CD4-positive, CD25-positive, alpha-beta regulatory T cell (primary cell): Measurements from ENCODE around the gene MKX. TPM values are rescaled to one million over a fixed set of nuclear protein-coding genes. Genes with fewer than 3 reads are reported as not detected.

ENCODE experiments used
- ATAC-seq, 2 donors: fragments of 150-1000 bp; cut with Tn5 transposase; one replicate each; pipeline ENCODE4 v1.10.0; 2021; ENCODE audit warnings: low read depth in 2 of 2, moderate number of reproducible peaks in 2 of 2, moderate library complexity in 1 of 2
- DNase-seq, 3 donors: peaks; one replicate each; pipeline versions ENCODE4 v3.0.0 to v3.0.0-alpha.2; 2012 to 2022; ENCODE audit warnings: mixed read lengths in 1 of 3
- H3K27ac ChIP-seq: one replicate; pipeline ENCODE4 v1.7.0; 2013; ENCODE audit warnings: mild to moderate bottlenecking, low read length; ENCODE audit not compliant: insufficient read depth, poor library complexity, severe bottlenecking
- H3K27me3 ChIP-seq: one replicate; pipeline ENCODE4 v1.7.0; 2013; ENCODE audit warnings: low read length; ENCODE audit not compliant: control insufficient read depth, insufficient read depth
- H3K36me3 ChIP-seq: one replicate; pipeline ENCODE4 v1.7.0; 2013; ENCODE audit warnings: mild to moderate bottlenecking, low read length, moderate library complexity; ENCODE audit not compliant: control insufficient read depth, insufficient read depth
- H3K4me1 ChIP-seq: 2 replicates; pipeline ENCODE4 v1.7.0; 2013; ENCODE audit warnings: mild to moderate bottlenecking, low read length; ENCODE audit not compliant: insufficient read depth, control insufficient read depth, poor library complexity, severe bottlenecking
- H3K4me3 ChIP-seq: one replicate; pipeline ENCODE4 v1.7.0; 2013; ENCODE audit warnings: low read depth, mild to moderate bottlenecking, low read length, moderate library complexity
- H3K9me3 ChIP-seq, 2 experiments: 1 replicate in 1 of 2; 2 replicates in 1 of 2; pipeline ENCODE4 v1.7.0; 2013; ENCODE audit warnings: low read length in 2 of 2, mild to moderate bottlenecking in 1 of 2, moderate library complexity in 1 of 2; ENCODE audit not compliant: control insufficient read depth in 2 of 2
- H3K27ac Mint-ChIP-seq, 3 donors: one replicate each; pipeline ENCODE4 v1.8.0; 2020 to 2022; ENCODE audit warnings: mild to moderate bottlenecking in 3 of 3, mixed read lengths in 3 of 3, moderate library complexity in 2 of 3
- H3K27me3 Mint-ChIP-seq: one replicate; pipeline ENCODE4 v1.8.0; 2022; ENCODE audit warnings: mild to moderate bottlenecking, mixed read lengths
- H3K36me3 Mint-ChIP-seq: one replicate; pipeline ENCODE4 v1.8.0; 2020; ENCODE audit warnings: mixed read lengths
- H3K4me1 Mint-ChIP-seq, 4 donors: one replicate each; pipeline ENCODE4 v1.8.0; 2020 to 2022; ENCODE audit warnings: mixed read lengths in 4 of 4, mild to moderate bottlenecking in 1 of 4
- H3K4me3 Mint-ChIP-seq, 4 donors: one replicate each; pipeline ENCODE4 v1.8.0; 2020 to 2022; ENCODE audit warnings: mild to moderate bottlenecking in 4 of 4, mixed read lengths in 4 of 4, moderate library complexity in 3 of 4
- H3K9me3 Mint-ChIP-seq, 7 donors: one replicate each; pipeline ENCODE4 v1.8.0; 2020 to 2022; ENCODE audit warnings: mixed read lengths in 7 of 7, mild to moderate bottlenecking in 3 of 7, moderate library complexity in 2 of 7
- polyA plus RNA-seq, 4 donors: library from polyadenylated mRNA; unstranded; fragments of 300-500 nt; fragmentation: Illumina TruSeq; gene quantifications; one replicate each; pipeline ENCODE4 v1.2.3, GENCODE V29; 2021
- total RNA-seq: library from RNA; stranded (reverse); gene quantifications from one replicate; pipeline ENCODE4 v1.2.3, GENCODE V29; 2022

MKX gene
- total and polyA plus RNA-seq, 5 donors from 2014 or later: not detected

DNA sequence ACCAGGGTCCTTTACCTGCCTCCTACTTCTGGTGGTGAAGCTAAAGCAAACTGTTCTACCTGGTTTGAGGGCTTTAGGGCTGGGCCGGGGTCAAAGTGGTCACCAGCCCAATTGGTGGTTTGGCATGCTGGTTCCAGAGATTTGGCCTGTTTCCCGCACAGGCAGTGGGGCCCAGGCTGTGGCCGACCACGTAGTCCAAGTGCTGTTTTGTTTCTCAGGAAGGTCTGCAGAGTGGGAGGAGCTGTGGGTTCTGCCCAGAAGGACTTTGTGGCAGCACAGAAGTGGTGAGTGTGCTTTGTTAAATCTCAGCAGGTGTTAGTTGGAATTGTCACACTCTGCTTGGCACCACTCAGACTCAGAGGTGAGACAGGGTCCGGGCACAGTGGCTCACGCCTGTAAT lies 85.8 kb downstream of the MKX start:
- Histone ChIP-seq H3K4me1 (no peaks in the 10 kb centered on the region), H3K36me3 (no peaks in the 10 kb centered on the region), H3K27me3 (peaks cover 7% of the 10 kb centered on the region), H3K9me3 (no peaks in the 10 kb centered on the region), H3K27ac (no peak overlapping the region), H3K4me3 (no peak overlapping the region)
- DNase-seq (no peak), ATAC-seq (no peak)
- H3K27ac Mint-ChIP-seq: no peak overlapping the region
- H3K36me3 Mint-ChIP-seq: no peaks in the 10 kb centered on the region
- peaks cover 0 to 3% (median 0%) of the 10 kb centered on the region in 4 donors for H3K4me1 Mint-ChIP-seq
- no peak overlapping the region for H3K4me3 Mint-ChIP-seq
- H3K9me3 Mint-ChIP-seq: peaks cover 0 to 3% (median 0%) of the 10 kb centered on the region in 7 donors
- peaks cover 22% of the 10 kb centered on the region for H3K27me3 Mint-ChIP-seq

DNA sequence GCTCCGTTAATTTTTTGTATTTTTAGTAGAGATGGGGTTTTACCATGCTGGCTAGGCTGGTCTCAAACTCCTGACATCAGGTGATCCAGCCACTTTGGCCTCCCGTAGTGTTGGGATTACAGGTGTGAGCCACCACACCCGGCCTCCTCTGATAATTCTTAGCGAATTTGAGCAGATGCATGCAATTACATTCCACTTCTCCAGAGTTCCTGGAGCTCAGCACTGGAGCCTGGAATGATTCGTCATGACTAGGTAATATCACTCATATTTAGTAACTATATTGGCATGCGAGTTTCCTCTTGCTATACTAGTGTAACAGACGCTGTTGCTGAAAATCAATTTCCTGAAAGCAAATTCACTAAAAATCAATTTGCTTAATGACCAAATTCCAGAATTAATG lies 86.8 kb downstream of the MKX start:
- Mint-ChIP-seq H3K4me1 (peaks cover 0 to 3% (median 0%) of the 10 kb centered on the region in 4 donors), H3K9me3 (peaks cover 0 to 3% (median 0%) of the 10 kb centered on the region in 7 donors), H3K27ac (no peak overlapping the region), H3K36me3 (no peaks in the 10 kb centered on the region), H3K4me3 (no peak overlapping the region), H3K27me3 (peaks cover 20% of the 10 kb centered on the region)
- no peak for ATAC-seq
- Histone ChIP-seq H3K27me3 (peaks cover 5% of the 10 kb centered on the region), H3K9me3 (no peaks in the 10 kb centered on the region), H3K4me1 (no peaks in the 10 kb centered on the region), H3K4me3 (no peak overlapping the region), H3K36me3 (no peaks in the 10 kb centered on the region), H3K27ac (no peak overlapping the region)
- no peak for DNase-seq

DNA sequence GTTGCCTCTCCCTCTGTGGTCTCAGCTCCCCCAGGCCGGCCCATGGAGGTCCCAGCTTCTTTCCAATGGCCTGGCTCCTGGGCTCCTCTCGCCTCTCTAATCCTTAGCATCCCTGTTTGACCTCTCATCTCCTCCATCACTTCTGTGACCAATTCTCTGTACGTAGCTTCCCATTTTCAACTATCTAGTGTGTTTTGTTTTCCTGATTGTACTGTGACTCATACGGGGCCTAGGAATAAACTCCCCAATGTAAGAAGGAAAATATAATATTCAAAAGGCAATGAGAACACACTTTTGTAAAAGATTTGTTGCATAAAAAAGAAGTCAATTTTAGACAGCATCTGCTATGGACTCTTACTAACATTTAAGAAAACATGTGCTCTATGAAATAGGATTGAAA lies 90.3 kb downstream of the MKX start:
- ATAC-seq (no peak), DNase-seq (no peak)
- no peak overlapping the region for H3K27ac ChIP-seq
- no peak overlapping the region for H3K4me3 ChIP-seq
- H3K4me1 ChIP-seq: no peaks in the 10 kb centered on the region
- peaks cover 0 to 3% (median 0%) of the 10 kb centered on the region in 4 donors for H3K4me1 Mint-ChIP-seq
- peaks cover 0 to 2% (median 0%) of the 10 kb centered on the region in 7 donors for H3K9me3 Mint-ChIP-seq
- H3K27me3 ChIP-seq: no peaks in the 10 kb centered on the region
- H3K36me3 Mint-ChIP-seq: no peaks in the 10 kb centered on the region
- H3K27me3 Mint-ChIP-seq: peaks cover 15% of the 10 kb centered on the region
- H3K36me3 ChIP-seq: no peaks in the 10 kb centered on the region
- no peak overlapping the region for H3K4me3 Mint-ChIP-seq
- no peak overlapping the region for H3K27ac Mint-ChIP-seq
- no peaks in the 10 kb centered on the region for H3K9me3 ChIP-seq

DNA sequence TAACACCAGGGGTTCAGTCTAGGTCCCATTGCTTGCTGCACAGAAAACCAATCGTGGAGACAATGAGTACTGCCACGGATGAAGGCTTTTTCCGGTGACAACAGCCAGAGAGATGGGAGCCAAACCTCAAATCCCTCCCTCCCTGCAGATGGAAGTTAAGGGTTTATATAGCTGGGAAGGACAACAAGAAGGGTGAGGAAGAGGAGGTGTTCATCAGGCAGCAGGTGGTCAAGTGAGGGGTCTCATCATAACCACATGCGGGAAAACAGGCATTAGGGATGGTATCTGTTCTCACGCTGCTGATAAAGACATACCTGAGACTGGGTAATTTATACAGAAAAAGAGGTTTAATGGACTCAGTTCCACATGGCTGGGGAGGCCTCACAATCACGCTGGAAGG lies 91.3 kb downstream of the MKX start:
- H3K27ac Mint-ChIP-seq: no peak overlapping the region
- no peak overlapping the region for H3K4me3 Mint-ChIP-seq

DNA sequence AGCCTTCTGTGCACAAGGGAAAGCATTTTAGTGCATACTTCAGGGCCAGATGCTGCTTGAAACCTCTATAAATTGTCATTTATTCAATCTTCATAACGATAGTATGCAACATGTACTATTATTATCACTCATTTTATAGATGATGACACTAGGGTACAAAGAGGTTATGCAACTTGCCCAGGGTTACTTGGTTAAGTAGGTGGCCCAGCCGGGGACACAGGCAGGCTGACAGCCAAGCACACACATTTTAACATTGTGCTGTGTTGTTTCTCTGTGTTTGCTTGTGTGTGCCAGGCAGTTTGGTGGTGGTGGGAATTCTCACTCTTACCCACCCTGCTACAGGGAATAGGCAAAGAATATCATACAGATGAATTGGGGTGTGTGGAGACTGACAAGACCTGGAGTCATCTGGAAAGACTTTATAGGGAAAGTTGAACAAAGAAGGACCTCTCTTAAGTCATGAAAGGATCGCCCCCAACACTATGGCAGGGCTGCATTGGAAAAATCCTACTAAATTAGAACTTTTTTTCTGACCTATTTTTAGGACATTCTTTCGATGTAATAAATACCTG lies 98.9 kb downstream of the MKX start:
- H3K27ac ChIP-seq: no peak overlapping the region

More for the DNA sequence above, 91.3 kb downstream of the MKX start:
- no peaks in the 10 kb centered on the region for H3K27me3 ChIP-seq
- ATAC-seq: no peak
- no peak overlapping the region for H3K27ac ChIP-seq
- peaks cover 0 to 3% (median 0%) of the 10 kb centered on the region in 4 donors for H3K4me1 Mint-ChIP-seq
- peaks cover 13% of the 10 kb centered on the region for H3K27me3 Mint-ChIP-seq
- H3K4me1 ChIP-seq: no peaks in the 10 kb centered on the region
- H3K36me3 ChIP-seq: no peaks in the 10 kb centered on the region
- H3K9me3 ChIP-seq: no peaks in the 10 kb centered on the region
- H3K4me3 ChIP-seq: no peak overlapping the region
- H3K36me3 Mint-ChIP-seq: no peaks in the 10 kb centered on the region
- no peak for DNase-seq
- peaks cover 0 to 2% (median 0%) of the 10 kb centered on the region in 7 donors for H3K9me3 Mint-ChIP-seq

DNA sequence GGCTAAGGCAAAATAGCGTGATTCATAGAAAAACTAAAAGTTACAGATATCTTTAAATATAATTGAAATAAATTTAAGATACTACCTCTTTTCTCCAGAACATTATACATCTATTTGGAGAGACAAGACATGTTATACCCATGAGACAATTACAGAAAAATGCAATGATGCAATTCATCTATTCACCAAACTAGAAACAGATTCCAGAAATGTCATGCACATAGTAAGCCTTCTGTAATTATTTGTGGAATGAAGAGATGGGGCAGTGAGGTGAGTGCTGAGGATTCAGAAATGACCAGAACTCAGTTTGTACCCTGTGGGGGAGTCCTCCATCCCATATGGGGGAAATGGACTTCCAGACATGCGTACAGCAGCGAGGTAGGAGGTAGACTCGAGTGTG lies 99.4 kb downstream of the MKX start:
- Histone ChIP-seq H3K27me3 (no peaks in the 10 kb centered on the region), H3K4me3 (no peak overlapping the region), H3K27ac (no peak overlapping the region), H3K36me3 (no peaks in the 10 kb centered on the region), H3K4me1 (no peaks in the 10 kb centered on the region), H3K9me3 (no peaks in the 10 kb centered on the region)
- Mint-ChIP-seq H3K4me1 (no peaks in the 10 kb centered on the region), H3K27ac (no peak overlapping the region), H3K27me3 (peaks cover 16% of the 10 kb centered on the region), H3K36me3 (no peaks in the 10 kb centered on the region), H3K4me3 (no peak overlapping the region), H3K9me3 (peaks cover 0 to 8% (median 0%) of the 10 kb centered on the region in 7 donors)
- no peak for ATAC-seq
- DNase-seq: no peak

More for the DNA sequence above, 98.9 kb downstream of the MKX start:
- H3K4me3 Mint-ChIP-seq: no peak overlapping the region
- Histone ChIP-seq H3K27me3 (no peaks in the 10 kb centered on the region), H3K36me3 (no peaks in the 10 kb centered on the region), H3K4me3 (no peak overlapping the region), H3K4me1 (no peaks in the 10 kb centered on the region), H3K9me3 (no peaks in the 10 kb centered on the region)
- peaks cover 0 to 8% (median 0%) of the 10 kb centered on the region in 7 donors for H3K9me3 Mint-ChIP-seq
- H3K27ac Mint-ChIP-seq: no peak overlapping the region
- ATAC-seq (no peak), DNase-seq (no peak)
- H3K36me3 Mint-ChIP-seq: no peaks in the 10 kb centered on the region
- peaks cover 16% of the 10 kb centered on the region for H3K27me3 Mint-ChIP-seq
- no peaks in the 10 kb centered on the region for H3K4me1 Mint-ChIP-seq

DNA sequence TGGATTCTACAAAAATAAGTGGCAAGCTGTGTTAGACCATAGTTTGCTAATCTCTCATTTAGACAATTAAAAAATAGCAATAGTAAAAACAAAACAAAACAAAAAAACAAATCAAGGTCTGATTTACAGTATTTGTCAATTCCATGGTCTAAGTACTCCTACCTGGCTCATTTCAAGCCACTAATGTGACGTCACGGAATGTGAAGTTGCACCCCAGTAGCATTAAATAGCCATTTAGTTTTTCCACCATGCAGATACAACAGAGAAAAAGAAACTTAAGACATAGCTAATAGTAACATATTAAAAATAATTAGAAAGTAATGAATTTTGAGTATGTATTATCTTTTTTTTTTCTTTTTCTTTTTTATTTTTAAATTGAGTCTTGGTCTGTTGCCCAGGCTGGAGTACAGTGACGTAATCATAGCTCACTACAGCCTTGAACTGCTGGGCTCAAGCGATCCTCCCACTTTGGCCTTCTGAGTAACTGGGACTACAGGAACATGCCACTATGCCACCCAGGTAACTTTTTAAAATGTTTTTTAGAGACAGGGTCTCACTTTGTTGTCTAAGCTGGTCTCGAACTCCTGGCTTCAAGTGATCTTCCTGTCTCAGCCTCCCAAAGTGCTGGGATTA lies 101.2 kb downstream of the MKX start:
- Mint-ChIP-seq H3K27ac (no peak overlapping the region), H3K27me3 (peaks cover 16% of the 10 kb centered on the region), H3K36me3 (no peaks in the 10 kb centered on the region), H3K4me1 (no peaks in the 10 kb centered on the region), H3K9me3 (peaks cover 0 to 8% (median 0%) of the 10 kb centered on the region in 7 donors), H3K4me3 (no peak overlapping the region)
- Histone ChIP-seq H3K9me3 (no peaks in the 10 kb centered on the region), H3K36me3 (no peaks in the 10 kb centered on the region), H3K27me3 (no peaks in the 10 kb centered on the region), H3K4me1 (no peaks in the 10 kb centered on the region), H3K27ac (no peak overlapping the region), H3K4me3 (no peak overlapping the region)
- ATAC-seq (no peak), DNase-seq (no peak)

DNA sequence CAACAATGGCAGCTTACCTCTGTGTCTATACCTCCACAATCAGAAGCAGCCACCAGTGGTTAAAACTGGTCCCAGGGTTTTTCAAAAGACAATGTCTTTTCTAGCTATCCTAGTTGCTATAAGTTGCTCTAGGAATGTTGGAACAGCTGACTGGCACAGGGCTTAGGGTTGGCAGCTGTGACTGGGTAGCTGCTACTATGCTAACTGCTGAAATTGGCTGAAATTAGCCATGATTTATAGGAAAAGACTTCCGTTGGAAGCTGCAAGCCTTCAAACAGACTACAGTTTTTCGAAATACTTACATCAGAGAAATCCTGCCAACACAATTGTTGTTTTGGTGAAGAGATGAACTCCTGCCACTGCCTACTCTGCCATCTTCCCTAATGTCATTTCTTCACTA lies 102.3 kb downstream of the MKX start:
- ATAC-seq (no peak), DNase-seq (no peak)
- Histone ChIP-seq H3K4me3 (no peak overlapping the region), H3K36me3 (no peaks in the 10 kb centered on the region), H3K9me3 (no peaks in the 10 kb centered on the region), H3K4me1 (no peaks in the 10 kb centered on the region), H3K27ac (no peak overlapping the region), H3K27me3 (no peaks in the 10 kb centered on the region)
- Mint-ChIP-seq H3K27ac (no peak overlapping the region), H3K4me1 (no peaks in the 10 kb centered on the region), H3K36me3 (no peaks in the 10 kb centered on the region), H3K4me3 (no peak overlapping the region), H3K9me3 (peaks cover 0 to 8% (median 0%) of the 10 kb centered on the region in 7 donors), H3K27me3 (peaks cover 16% of the 10 kb centered on the region)
